Coronary artery (tissue), 2 donors: ENCODE measurements around the gene SLC6A15.

Source experiments
- DNase-seq: peaks from one replicate; pipeline ENCODE4 v3.0.0-alpha.2; 2017; ENCODE audit warnings: low spot score
- H3K27ac ChIP-seq, 2 donors: fragments of 200-600 bp; sonication (generic); one replicate each; pipeline ENCODE4 v1.5.1; 2016 to 2019
- H3K4me3 ChIP-seq: fragments of 200-600 bp; sonication (generic); 2 replicates; pipeline ENCODE4 v1.5.1; 2016; ENCODE audit warnings: mild to moderate bottlenecking, moderate library complexity
- TF ChIP-seq, protein P1 (sequence below): fragments of 200-600 bp; sonication (generic); IDR thresholded peaks from one replicate; pipeline ENCODE4 v1.5.1; 2019; ENCODE audit warnings: antibody characterized with exemption

SLC6A15 gene

GRCh38 chr12:84826925-84827324, 85.7 kb downstream of the SLC6A15 start:
- TF ChIP-seq, protein P1, sequence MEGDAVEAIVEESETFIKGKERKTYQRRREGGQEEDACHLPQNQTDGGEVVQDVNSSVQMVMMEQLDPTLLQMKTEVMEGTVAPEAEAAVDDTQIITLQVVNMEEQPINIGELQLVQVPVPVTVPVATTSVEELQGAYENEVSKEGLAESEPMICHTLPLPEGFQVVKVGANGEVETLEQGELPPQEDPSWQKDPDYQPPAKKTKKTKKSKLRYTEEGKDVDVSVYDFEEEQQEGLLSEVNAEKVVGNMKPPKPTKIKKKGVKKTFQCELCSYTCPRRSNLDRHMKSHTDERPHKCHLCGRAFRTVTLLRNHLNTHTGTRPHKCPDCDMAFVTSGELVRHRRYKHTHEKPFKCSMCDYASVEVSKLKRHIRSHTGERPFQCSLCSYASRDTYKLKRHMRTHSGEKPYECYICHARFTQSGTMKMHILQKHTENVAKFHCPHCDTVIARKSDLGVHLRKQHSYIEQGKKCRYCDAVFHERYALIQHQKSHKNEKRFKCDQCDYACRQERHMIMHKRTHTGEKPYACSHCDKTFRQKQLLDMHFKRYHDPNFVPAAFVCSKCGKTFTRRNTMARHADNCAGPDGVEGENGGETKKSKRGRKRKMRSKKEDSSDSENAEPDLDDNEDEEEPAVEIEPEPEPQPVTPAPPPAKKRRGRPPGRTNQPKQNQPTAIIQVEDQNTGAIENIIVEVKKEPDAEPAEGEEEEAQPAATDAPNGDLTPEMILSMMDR = no peak
- no peak overlapping the region for H3K4me3 ChIP-seq
- DNase-seq = no peak
- H3K27ac ChIP-seq = no peak overlapping the region

DNA sequence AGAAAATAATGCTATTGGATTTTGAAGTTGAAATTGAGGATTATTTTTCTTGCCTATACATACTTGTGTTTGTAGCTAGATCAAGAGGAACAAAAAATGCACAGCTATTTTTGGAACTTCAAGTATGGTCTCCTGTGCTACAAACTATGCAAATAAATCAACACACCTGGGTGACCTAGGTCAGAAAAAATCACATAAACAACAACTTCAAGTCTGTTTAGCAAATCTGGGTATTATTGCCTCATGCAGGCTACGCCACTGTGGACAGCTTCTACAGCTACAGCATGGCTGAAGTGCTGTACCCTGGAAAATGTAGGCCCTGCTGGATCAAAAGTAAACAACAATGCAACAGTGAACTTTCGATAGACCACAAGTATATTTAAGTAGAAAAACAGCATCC, 87.5 kb downstream of the SLC6A15 start:
- TF ChIP-seq, protein P1 = no peak
- no peak for DNase-seq
- Histone ChIP-seq H3K4me3 (no peak overlapping the region), H3K27ac (no peak overlapping the region)

- Histone ChIP-seq H3K4me3 (no peak overlapping the region), H3K27ac (no peak overlapping the region)
- TF ChIP-seq, protein P1 = no peak
- DNase-seq = no peak
These were observed 90.1 kb downstream of the SLC6A15 start for GRCh38 chr12:84822525-84822924.

GRCh38 chr12:84816916-84817695, 95.5 kb downstream of the SLC6A15 start:
- no peak for DNase-seq

DNA sequence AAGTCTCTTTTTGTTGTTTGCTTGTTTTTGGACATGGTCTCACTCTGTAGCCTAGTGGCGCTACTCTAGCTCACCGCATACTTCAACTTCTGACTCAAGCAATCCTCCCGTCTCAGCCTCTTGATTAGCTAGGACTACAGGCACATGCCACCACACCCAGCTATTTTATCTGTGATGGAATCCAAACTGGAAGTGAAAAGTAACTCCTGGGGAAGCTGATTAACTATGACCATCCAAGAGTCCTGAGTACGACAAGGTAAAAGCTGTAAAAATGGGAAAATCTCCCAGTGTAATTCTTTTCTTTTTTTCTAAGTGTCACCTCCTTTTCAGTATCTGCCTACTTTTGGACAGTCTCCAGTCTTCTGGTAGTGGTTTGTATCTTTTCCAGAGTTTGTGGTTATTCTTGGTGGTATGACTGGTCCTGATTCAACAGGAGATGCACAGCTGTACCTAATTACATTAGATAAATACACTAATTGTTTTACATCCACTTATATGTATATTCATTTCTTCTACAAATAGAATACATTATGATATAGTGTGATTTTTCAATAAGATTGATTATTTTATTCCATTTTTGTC, 97.8 kb downstream of the SLC6A15 start:
- TF ChIP-seq, protein P1 = no peak
- Histone ChIP-seq H3K27ac (no peak overlapping the region), H3K4me3 (no peak overlapping the region)
- DNase-seq = no peak

More at GRCh38 chr12:84816916-84817695, 95.5 kb downstream of the SLC6A15 start:
- TF ChIP-seq, protein P1 = no peak
- no peak overlapping the region for H3K27ac ChIP-seq
- no peak overlapping the region for H3K4me3 ChIP-seq

GRCh38 chr12:84813780-84814663, 98.6 kb downstream of the SLC6A15 start:
- H3K27ac ChIP-seq = no peak overlapping the region
- no peak overlapping the region for H3K4me3 ChIP-seq
- DNase-seq = no peak
- TF ChIP-seq, protein P1 = no peak
